ENCODE measurements around the gene COL4A3.

- TF ChIP-seq RAD21 (conservative IDR thresholded peaks at IDR 0.05) (no peak), MXI1 (conservative IDR thresholded peaks at IDR 0.05; ENCODE audit: poor library complexity, severe bottlenecking) (no peak), REST (IDR thresholded peaks at IDR 0.05; ENCODE audit: borderline replicate concordance) (no peak), EP300 (conservative IDR thresholded peaks at IDR 0.05; ENCODE audit: poor library complexity, severe bottlenecking) (no peak)
These were observed 160.2 kb downstream of the COL4A3 start for GRCh38 chr2:227324642-227324994.

All from neural cell (in vitro differentiated cells).